ENCODE data around the gene DHX30.

DNA sequence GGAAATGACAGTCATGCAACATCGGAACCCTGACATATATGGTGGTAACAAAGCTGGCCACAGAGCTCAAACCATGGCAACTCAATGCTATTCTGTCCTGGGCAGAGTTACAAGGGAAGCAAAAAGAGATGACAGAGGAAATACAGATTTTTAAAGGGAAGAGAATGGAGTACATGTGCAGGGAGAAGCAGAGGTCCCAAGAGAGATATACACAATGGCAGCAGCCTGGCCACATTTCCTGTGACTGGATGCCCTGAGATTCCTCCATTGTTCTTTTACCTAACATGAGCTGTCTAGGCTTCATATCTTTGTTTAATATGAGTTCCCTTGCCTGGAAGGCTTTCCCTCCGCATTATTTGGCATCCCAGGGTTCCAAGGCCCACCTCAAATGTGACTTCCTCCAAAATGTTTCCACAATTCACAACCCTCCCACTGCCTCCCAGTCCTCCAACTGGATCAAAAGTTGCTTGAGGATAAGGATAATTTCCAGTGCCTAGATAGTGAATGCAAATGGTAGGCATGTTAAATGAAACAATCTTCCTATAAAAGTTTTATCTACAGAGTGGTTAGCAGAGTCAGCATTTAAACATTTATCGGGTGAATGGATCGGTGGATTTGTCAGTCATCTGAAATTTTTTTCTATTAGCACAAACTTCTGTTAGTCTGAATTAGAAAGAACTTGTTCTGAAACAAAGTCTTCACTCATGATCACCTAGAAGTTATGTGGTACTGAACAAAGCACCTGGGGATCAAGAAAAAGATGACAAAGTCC, 86.2 kb downstream of the DHX30 start:
- TF ChIP-seq, protein P1, sequence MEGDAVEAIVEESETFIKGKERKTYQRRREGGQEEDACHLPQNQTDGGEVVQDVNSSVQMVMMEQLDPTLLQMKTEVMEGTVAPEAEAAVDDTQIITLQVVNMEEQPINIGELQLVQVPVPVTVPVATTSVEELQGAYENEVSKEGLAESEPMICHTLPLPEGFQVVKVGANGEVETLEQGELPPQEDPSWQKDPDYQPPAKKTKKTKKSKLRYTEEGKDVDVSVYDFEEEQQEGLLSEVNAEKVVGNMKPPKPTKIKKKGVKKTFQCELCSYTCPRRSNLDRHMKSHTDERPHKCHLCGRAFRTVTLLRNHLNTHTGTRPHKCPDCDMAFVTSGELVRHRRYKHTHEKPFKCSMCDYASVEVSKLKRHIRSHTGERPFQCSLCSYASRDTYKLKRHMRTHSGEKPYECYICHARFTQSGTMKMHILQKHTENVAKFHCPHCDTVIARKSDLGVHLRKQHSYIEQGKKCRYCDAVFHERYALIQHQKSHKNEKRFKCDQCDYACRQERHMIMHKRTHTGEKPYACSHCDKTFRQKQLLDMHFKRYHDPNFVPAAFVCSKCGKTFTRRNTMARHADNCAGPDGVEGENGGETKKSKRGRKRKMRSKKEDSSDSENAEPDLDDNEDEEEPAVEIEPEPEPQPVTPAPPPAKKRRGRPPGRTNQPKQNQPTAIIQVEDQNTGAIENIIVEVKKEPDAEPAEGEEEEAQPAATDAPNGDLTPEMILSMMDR (IDR thresholded peaks at IDR 0.05; ENCODE audit: poor library complexity), result no peak
- no peak for TF ChIP-seq EZH2phosphoT487 (IDR thresholded peaks at IDR 0.05; ENCODE audit: low read depth, severe bottlenecking, unreplicated experiment)
- TF ChIP-seq EZH2 (IDR thresholded peaks at IDR 0.05; ENCODE audit: borderline replicate concordance), result no peak
